ENCODE measurements around the gene AFAP1L2.

Gene AFAP1L2

GRCh38 chr10:114372995-114373394, 31.3 kb downstream of the AFAP1L2 start:
- Histone ChIP-seq H3K4me3 (ENCODE audit: low read length) (no peak overlapping the region), H3K79me2 (ENCODE audit: low read length) (no peaks in the 10 kb centered on the region), H3K27me3 (ENCODE audit: low read depth, low read length) (no peaks in the 10 kb centered on the region), H3K27ac (ENCODE audit: low read length) (no peak overlapping the region), H3K9ac (ENCODE audit: low read length) (no peak overlapping the region), H3K4me2 (ENCODE audit: low read length) (no peak overlapping the region), H2AFZ (ENCODE audit: low read depth, low read length) (no peak overlapping the region), H4K20me1 (ENCODE audit: insufficient read depth, low read length) (no peaks in the 10 kb centered on the region), H3K4me1 (ENCODE audit: low read length) (no peaks in the 10 kb centered on the region), H3K9me3 (ENCODE audit: insufficient read depth, low read length) (no peaks in the 10 kb centered on the region), H3K36me3 (replicated peaks; ENCODE audit: low read depth, low read length) (no peaks in the 10 kb centered on the region)
- no peak for TF ChIP-seq CTCF (IDR thresholded peaks at IDR 0.05; ENCODE audit: low read depth, low read length)
- no peak for TF ChIP-seq EZH2phosphoT487 (IDR thresholded peaks at IDR 0.05; ENCODE audit: low read depth)

GRCh38 chr10:114372179-114372578, 32.1 kb downstream of the AFAP1L2 start:
- Histone ChIP-seq H3K4me1 (ENCODE audit: low read length) (no peaks in the 10 kb centered on the region), H3K27me3 (ENCODE audit: low read depth, low read length) (no peaks in the 10 kb centered on the region), H3K4me2 (ENCODE audit: low read length) (no peak overlapping the region), H3K36me3 (replicated peaks; ENCODE audit: low read depth, low read length) (no peaks in the 10 kb centered on the region), H3K79me2 (ENCODE audit: low read length) (no peaks in the 10 kb centered on the region), H3K4me3 (ENCODE audit: low read length) (no peak overlapping the region), H3K9ac (ENCODE audit: low read length) (no peak overlapping the region), H2AFZ (ENCODE audit: low read depth, low read length) (no peak overlapping the region), H3K27ac (ENCODE audit: low read length) (no peak overlapping the region), H3K9me3 (ENCODE audit: insufficient read depth, low read length) (no peaks in the 10 kb centered on the region), H4K20me1 (ENCODE audit: insufficient read depth, low read length) (no peaks in the 10 kb centered on the region)
- TF ChIP-seq EZH2phosphoT487 (IDR thresholded peaks at IDR 0.05; ENCODE audit: low read depth) (no peak), CTCF (IDR thresholded peaks at IDR 0.05; ENCODE audit: low read depth, low read length) (no peak)

GRCh38 chr10:114370966-114371365, 33.3 kb downstream of the AFAP1L2 start:
- Histone ChIP-seq H3K9ac (ENCODE audit: low read length) (no peak overlapping the region), H3K4me2 (ENCODE audit: low read length) (no peak overlapping the region), H4K20me1 (ENCODE audit: insufficient read depth, low read length) (no peaks in the 10 kb centered on the region), H3K36me3 (replicated peaks; ENCODE audit: low read depth, low read length) (no peaks in the 10 kb centered on the region), H3K79me2 (ENCODE audit: low read length) (no peaks in the 10 kb centered on the region), H3K9me3 (ENCODE audit: insufficient read depth, low read length) (no peaks in the 10 kb centered on the region), H2AFZ (ENCODE audit: low read depth, low read length) (no peak overlapping the region), H3K4me3 (ENCODE audit: low read length) (no peak overlapping the region), H3K27me3 (ENCODE audit: low read depth, low read length) (no peaks in the 10 kb centered on the region), H3K27ac (ENCODE audit: low read length) (no peak overlapping the region), H3K4me1 (ENCODE audit: low read length) (no peaks in the 10 kb centered on the region)
- TF ChIP-seq EZH2phosphoT487 (IDR thresholded peaks at IDR 0.05; ENCODE audit: low read depth) (no peak), CTCF (IDR thresholded peaks at IDR 0.05; ENCODE audit: low read depth, low read length) (no peak)

GRCh38 chr10:114370199-114370598, 34.1 kb downstream of the AFAP1L2 start:
- no peaks in the 10 kb centered on the region for H3K4me1 ChIP-seq (ENCODE audit: low read length)
- TF ChIP-seq CTCF (IDR thresholded peaks at IDR 0.05; ENCODE audit: low read depth, low read length) (no peak), EZH2phosphoT487 (IDR thresholded peaks at IDR 0.05; ENCODE audit: low read depth) (no peak)
- H2AFZ ChIP-seq (ENCODE audit: low read depth, low read length): no peak overlapping the region

More at GRCh38 chr10:114370199-114370598, 34.1 kb downstream of the AFAP1L2 start:
- Histone ChIP-seq H3K9me3 (ENCODE audit: insufficient read depth, low read length) (no peaks in the 10 kb centered on the region), H3K4me2 (ENCODE audit: low read length) (no peak overlapping the region), H3K9ac (ENCODE audit: low read length) (no peak overlapping the region), H3K79me2 (ENCODE audit: low read length) (no peaks in the 10 kb centered on the region), H3K4me3 (ENCODE audit: low read length) (no peak overlapping the region), H3K27me3 (ENCODE audit: low read depth, low read length) (no peaks in the 10 kb centered on the region), H4K20me1 (ENCODE audit: insufficient read depth, low read length) (no peaks in the 10 kb centered on the region), H3K36me3 (replicated peaks; ENCODE audit: low read depth, low read length) (no peaks in the 10 kb centered on the region), H3K27ac (ENCODE audit: low read length) (no peak overlapping the region)
